GM12878 (cell line): ENCODE measurements around the gene KIF5A. TPM values are rescaled to one million over a fixed set of nuclear protein-coding genes. Genes with fewer than 3 reads are reported as not detected.

Experiments used
- ATAC-seq: fragments of 200-7000 bp; cut with Tn5 transposase; 3 replicates; pipeline ENCODE4 v1.9.1; 2020; ENCODE audit warnings: mild to moderate bottlenecking, moderate library complexity
- BruUV-seq: library from RNA; stranded (reverse); fragments of 400-500 nt; replicated peaks from 2 replicates; lab custom pipeline; 2021; lab: Mats Ljungman, UMichigan
- CTCF ChIA-PET: fragments of 300-600 bp; sonication (Branson Sonifier 250); formaldehyde crosslinking; extraction: SDS; loops from one replicate; lab custom pipeline; 2021; ENCODE audit warnings: inconsistent platforms; lab: Yijun Ruan, JAX
- POLR2A ChIA-PET: fragments of 350-600 bp; formaldehyde crosslinking; extraction: SDS; loops from one replicate; lab custom pipeline; 2021; ENCODE audit warnings: inconsistent platforms; lab: Charles Lee
- RAD21 ChIA-PET: fragments of 300-600 bp; sonication (Branson Sonifier 250); formaldehyde crosslinking; loops from one replicate; lab custom pipeline; 2023; ENCODE audit warnings: antibody characterized with exemption; ENCODE audit not compliant: unreplicated experiment; lab: Charles Lee
- SMC1A ChIA-PET: fragments of 300-600 bp; sonication (Branson Sonifier 250); formaldehyde crosslinking; loops from one replicate; lab custom pipeline; 2023; ENCODE audit not compliant: unreplicated experiment, uncharacterized antibody; lab: Charles Lee
- DNase-seq: peaks from one replicate; pipeline ENCODE4 v3.0.0-alpha.2; 2011; ENCODE audit warnings: low read depth, low spot score
- FAIRE-seq: peaks from 3 replicates; lab custom pipeline; 2011; peaks lifted over from hg19 to GRCh38; lab: Jason Lieb, UNC
- H2AFZ ChIP-seq: 2 replicates; pipeline ENCODE4 v1.6.0; 2011; ENCODE audit warnings: low read depth, low read length, control low read depth; ENCODE audit not compliant: control insufficient read depth
- H3K27ac ChIP-seq: 2 replicates; pipeline ENCODE4 v1.5.1; 2011; ENCODE audit warnings: control low read depth; ENCODE audit not compliant: control insufficient read depth, insufficient read depth
- H3K27me3 ChIP-seq, 2 experiments: replicated peaks in 1 of 2; 2 replicates each; pipeline versions ENCODE4 v1.6.0 to v1.6.1; 2011; ENCODE audit warnings: low read length in 1 of 2; ENCODE audit not compliant: control insufficient read depth in 2 of 2, insufficient read depth in 2 of 2
- H3K36me3 ChIP-seq, 2 experiments: 2 replicates each; pipeline ENCODE4 v1.5.1; 2011; ENCODE audit warnings: low read length in 1 of 2; ENCODE audit not compliant: control insufficient read depth in 2 of 2, insufficient read depth in 2 of 2
- H3K4me1 ChIP-seq: 2 replicates; pipeline ENCODE4 v1.6.1; 2011; ENCODE audit warnings: mild to moderate bottlenecking, low read length, moderate library complexity, mixed read lengths; ENCODE audit not compliant: control insufficient read depth, insufficient read depth
- H3K4me2 ChIP-seq: 2 replicates; pipeline ENCODE4 v1.6.0; 2011; ENCODE audit warnings: control low read depth; ENCODE audit not compliant: control insufficient read depth, insufficient read depth
- H3K4me3 ChIP-seq: fragments of 200-600 bp; sonication (generic); 2 replicates; pipeline ENCODE4 v1.5.1; 2016
- H3K79me2 ChIP-seq: 2 replicates; pipeline ENCODE4 v1.6.0; 2011; ENCODE audit warnings: low read length; ENCODE audit not compliant: control insufficient read depth, insufficient read depth
- H3K9ac ChIP-seq: 2 replicates; pipeline ENCODE4 v1.8.0; 2011; ENCODE audit warnings: low read length, control low read depth, mixed read lengths; ENCODE audit not compliant: control insufficient read depth, insufficient read depth
- H3K9me3 ChIP-seq: replicated peaks from 3 replicates; pipeline ENCODE4 v1.5.1; 2011; ENCODE audit warnings: mild to moderate bottlenecking, low read length; ENCODE audit not compliant: control insufficient read depth, insufficient read depth
- H4K20me1 ChIP-seq: 2 replicates; pipeline ENCODE4 v1.6.0; 2011; ENCODE audit not compliant: control insufficient read depth, insufficient read depth
- BACH1 ChIP-seq: fragments of 450-650 bp; IDR thresholded peaks from 2 replicates; pipeline ENCODE4 v1.6.1; 2017; ENCODE audit warnings: mild to moderate bottlenecking, borderline replicate concordance
- BMI1 ChIP-seq: fragments of 450-650 bp; IDR thresholded peaks from 2 replicates; pipeline ENCODE4 v1.6.1; 2016; ENCODE audit warnings: mild to moderate bottlenecking, moderate library complexity, borderline replicate concordance
- IKZF2 ChIP-seq, 2 experiments: fragments of 450-650 bp; IDR thresholded peaks; 2 replicates each; pipeline ENCODE4 v1.6.1; 2017; ENCODE audit warnings: mild to moderate bottlenecking in 2 of 2, moderate library complexity in 2 of 2
- JUNB ChIP-seq: IDR thresholded peaks from 2 replicates; pipeline ENCODE4 v1.6.1; 2016; ENCODE audit warnings: antibody characterized with exemption, mild to moderate bottlenecking
- MEF2B ChIP-seq: fragments of 450-650 bp; IDR thresholded peaks from 2 replicates; pipeline ENCODE4 v1.6.1; 2018; ENCODE audit warnings: mild to moderate bottlenecking, moderate library complexity; ENCODE audit not compliant: partially characterized antibody, poor library complexity, severe bottlenecking
- MTA3 ChIP-seq: IDR thresholded peaks from 2 replicates; pipeline ENCODE4 v1.6.1; 2012; ENCODE audit warnings: low read length, inconsistent platforms, borderline replicate concordance
- REST ChIP-seq: IDR thresholded peaks from 2 replicates; pipeline ENCODE4 v1.6.1; 2012; ENCODE audit warnings: mild to moderate bottlenecking, low read depth, low read length
- SREBF2 ChIP-seq: IDR thresholded peaks from 2 replicates; pipeline ENCODE4 v1.6.1; 2012; ENCODE audit warnings: mild to moderate bottlenecking, low read length
- TBL1XR1 ChIP-seq: IDR thresholded peaks from 2 replicates; pipeline ENCODE4 v1.6.1; 2012; ENCODE audit warnings: low read depth, low read length, improper control_type of control experiment
- TCF7 ChIP-seq: IDR thresholded peaks from 2 replicates; pipeline ENCODE4 v1.6.1; 2014; ENCODE audit warnings: antibody characterized with exemption, borderline replicate concordance
- YBX1 ChIP-seq: fragments of 450-650 bp; IDR thresholded peaks from 2 replicates; pipeline ENCODE4 v1.6.1; 2016; ENCODE audit warnings: antibody characterized with exemption
- WGBS: methylation state at CpG from one replicate; pipeline ENCODE4 v1.1.6; 2016; ENCODE audit warnings: low lambda C conversion rate; ENCODE audit not compliant: insufficient replicate concordance, insufficient coverage; ENCODE audit errors: missing lambda C conversion rate; 5-methylcytosine and 5-hydroxymethylcytosine counted together
- in situ Hi-C: fragments of 300-500 bp; cut with MboI; formaldehyde crosslinking; loops from 9 replicates; pipeline ENCODE4 v1.14.3; 2018; ENCODE audit warnings: mixed read lengths
- intact Hi-C: fragments of 100-400 bp; cut with micrococcal nuclease; formaldehyde crosslinking; loops from one replicate; pipeline ENCODE4 v1.14.2; 2022; ENCODE audit not compliant: unreplicated experiment
- polyA plus RNA-seq, 11 experiments: library from polyadenylated mRNA; depleted of rRNA in 4 of 11; unstranded in 6 of 11; stranded (reverse) in 5 of 11; fragments of >200 nt; fragmentation: Nextera tagmentation in 4 of 11; fragmentation: Illumina TruSeq in 1 of 11; extraction: Ambion mirVana in 4 of 11; extraction: Trizol in 1 of 11; gene quantifications; 1 replicate in 1 of 11; 2 replicates in 10 of 11; pipeline versions ENCODE4 v1.2.1 to v1.2.3, GENCODE V29; 2011 to 2016; ENCODE audit warnings: inconsistent platforms in 2 of 11, missing spikeins in 2 of 11, low read depth in 1 of 11
- total RNA-seq, 4 experiments: library from RNA; depleted of rRNA in 3 of 4; stranded (reverse); fragments of >200 nt in 3 of 4; fragmentation: Illumina TruSeq in 1 of 4; extraction: Trizol in 1 of 4; gene quantifications; 2 replicates each; pipeline versions ENCODE4 v1.2.1 to v1.2.3, GENCODE V29; 2013 to 2021
- TF ChIP-seq, protein P1 (sequence below): fragments of 450-650 bp; IDR thresholded peaks from 2 replicates; pipeline ENCODE4 v1.6.1; 2014; ENCODE audit warnings: mild to moderate bottlenecking

KIF5A gene
- total and polyA plus RNA-seq, 10 of the 15 experiments (the other 5 are each of a cell fraction or from before 2014, with no cell fraction given) = 0.35 to 2.9 (median 0.97) TPM

DNA sequence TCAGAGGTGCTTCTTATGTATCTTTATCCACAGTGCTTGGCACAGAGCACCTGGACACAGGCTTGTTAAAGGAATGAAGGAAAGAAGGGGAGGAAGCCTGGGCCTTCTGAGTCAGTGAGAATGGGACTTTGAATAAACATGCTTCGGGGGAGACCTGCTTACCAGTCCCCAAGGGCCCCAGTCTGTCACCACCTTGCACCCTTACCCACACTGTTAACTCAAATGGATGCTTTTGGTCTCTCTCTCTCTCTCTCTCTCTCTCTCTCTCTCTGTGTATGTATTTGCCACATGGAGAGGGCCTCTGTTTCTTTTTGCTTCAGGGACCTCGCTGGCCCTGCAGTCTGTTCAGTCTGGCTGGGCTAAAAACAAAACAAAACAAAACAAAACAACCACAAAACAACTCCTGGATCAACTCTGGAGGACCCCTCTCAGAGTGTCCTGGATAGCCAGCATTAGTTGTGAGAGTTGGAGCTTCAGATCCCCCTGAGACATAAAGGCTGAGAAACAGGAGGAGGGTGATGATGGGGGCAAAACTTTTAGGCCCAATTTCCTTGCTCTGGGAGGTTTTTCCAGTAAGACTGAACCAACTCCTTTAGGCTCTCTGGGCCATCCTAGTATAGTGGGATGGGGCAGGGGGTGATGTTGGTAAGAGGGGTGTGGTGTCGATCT is 1.9 kb downstream of the KIF5A start:
- no peak overlapping the region for H3K27ac ChIP-seq
- H3K79me2 ChIP-seq = peaks cover 2% of the 10 kb centered on the region
- no peaks in the 10 kb centered on the region for H3K9me3 ChIP-seq
- no peak overlapping the region for H3K4me2 ChIP-seq
- no peak for DNase-seq
- no peak overlapping the region for H2AFZ ChIP-seq
- H3K4me3 ChIP-seq = no peak overlapping the region
- TF ChIP-seq TBL1XR1 (no peak), JUNB (no peak), MEF2B (no peak), MTA3 (no peak), BACH1 (no peak), REST (no peak), IKZF2 (IDR thresholded peaks at IDR 0.05) (no peak), SREBF2 (no peak), BMI1 (no peak), YBX1 (no peak), TCF7 (no peak)
- TF ChIP-seq, protein P1, sequence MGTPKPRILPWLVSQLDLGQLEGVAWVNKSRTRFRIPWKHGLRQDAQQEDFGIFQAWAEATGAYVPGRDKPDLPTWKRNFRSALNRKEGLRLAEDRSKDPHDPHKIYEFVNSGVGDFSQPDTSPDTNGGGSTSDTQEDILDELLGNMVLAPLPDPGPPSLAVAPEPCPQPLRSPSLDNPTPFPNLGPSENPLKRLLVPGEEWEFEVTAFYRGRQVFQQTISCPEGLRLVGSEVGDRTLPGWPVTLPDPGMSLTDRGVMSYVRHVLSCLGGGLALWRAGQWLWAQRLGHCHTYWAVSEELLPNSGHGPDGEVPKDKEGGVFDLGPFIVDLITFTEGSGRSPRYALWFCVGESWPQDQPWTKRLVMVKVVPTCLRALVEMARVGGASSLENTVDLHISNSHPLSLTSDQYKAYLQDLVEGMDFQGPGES = no peak
- ATAC-seq = no peak
- FAIRE-seq = no peak
- RAD21 ChIA-PET = no interaction called here
- 36% methylated on average over 3 of the region's 3 CpGs for WGBS
- H3K4me1 ChIP-seq = 0 out of 2 replicates have a peak, but pooled peaks cover 2% of the 10 kb centered on the region
- SMC1A ChIA-PET = interaction anchor here (0.6 to 0.8 kb wide), 2 partner anchors 9 to 313 kb away, joined by 3 read pairs; no protein-coding TSS in a partner anchor
- CTCF ChIA-PET = interaction anchor here (1.3 to 1.8 kb wide), 3 partner anchors 8 to 34 kb away, joined by 4 to 9 read pairs (median 5); no protein-coding TSS in a partner anchor
- H3K27me3 ChIP-seq = peaks cover 0 to 3% of the 10 kb centered on the region in 2 experiments; a peak in 2 of 4 replicates
- no TSS peak for BruUV-seq
- H3K36me3 ChIP-seq = no peaks in the 10 kb centered on the region
- POLR2A ChIA-PET = no interaction called here
- H3K9ac ChIP-seq = no peak overlapping the region
- no peaks in the 10 kb centered on the region for H4K20me1 ChIP-seq
- intact Hi-C loops (no loop called here), in situ Hi-C loops (no loop called here)
